Esophagus muscularis mucosa (tissue), 4 donors: ENCODE measurements around the gene THADA.

Source experiments
- EP300 ChIP-seq: sonication (generic); formaldehyde crosslinking; IDR thresholded peaks from one replicate; pipeline ENCODE4 v1.6.1; 2017; ENCODE audit warnings: antibody characterized with exemption
- POLR2A ChIP-seq: fragments of 450-650 bp; IDR thresholded peaks from one replicate; pipeline ENCODE4 v1.6.1; 2017; ENCODE audit warnings: antibody characterized with exemption, moderate library complexity, mild to moderate bottlenecking, low read depth
- POLR2AphosphoS5 ChIP-seq, 2 donors: sonication (generic); formaldehyde crosslinking; IDR thresholded peaks; one replicate each; pipeline ENCODE4 v1.6.1; 2017; ENCODE audit warnings: antibody characterized with exemption in 2 of 2
- TF ChIP-seq, protein P1 (sequence below), 3 experiments: fragments of 200-600 bp in 2 of 3; fragments of 450-650 bp in 1 of 3; sonication (generic) in 2 of 3; IDR thresholded peaks; one replicate each; pipeline ENCODE4 v1.5.1; 2017 to 2019; ENCODE audit warnings: antibody characterized with exemption in 3 of 3, mild to moderate bottlenecking in 2 of 3, moderate library complexity in 1 of 3

DNA sequence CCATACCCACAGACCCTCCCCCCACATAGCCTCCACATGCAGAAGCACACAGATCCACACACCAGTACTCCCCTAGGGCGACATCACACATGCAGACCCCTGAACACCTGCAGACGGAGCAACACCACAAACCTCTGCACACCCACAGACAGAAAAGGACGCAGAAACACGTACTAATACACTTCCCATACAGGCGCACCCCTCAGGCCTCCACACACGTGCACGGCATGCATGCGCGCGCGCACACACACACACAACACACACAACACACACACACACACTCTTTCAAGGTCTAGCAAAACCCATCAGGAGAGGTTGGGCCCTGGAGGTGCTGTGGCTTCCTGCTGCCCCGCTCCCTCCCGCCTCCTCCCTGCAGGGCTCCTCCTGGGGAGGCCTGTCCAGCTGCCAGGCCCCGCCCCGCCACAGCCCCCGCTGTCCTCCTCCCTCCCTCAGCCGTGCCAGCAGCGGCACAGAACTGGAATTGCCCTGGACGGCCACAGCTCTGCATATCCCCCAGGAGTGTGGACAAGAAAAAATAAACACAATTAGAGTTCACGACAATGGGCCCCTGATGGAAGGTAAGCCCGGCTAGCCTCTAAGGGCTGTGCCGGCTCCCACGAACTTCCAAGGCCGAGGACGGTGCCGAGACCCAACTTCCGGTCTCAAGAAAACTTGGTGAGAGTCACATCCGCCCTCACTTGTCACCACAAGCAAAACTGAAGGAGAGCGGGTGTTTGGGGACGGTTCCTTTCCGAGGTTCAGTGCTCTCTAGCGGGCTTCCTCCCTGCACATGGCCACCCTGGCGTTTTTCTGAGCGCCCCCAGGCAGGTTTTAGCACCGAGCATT lies 376.2 kb downstream of the THADA start:
- TF ChIP-seq, protein P1, sequence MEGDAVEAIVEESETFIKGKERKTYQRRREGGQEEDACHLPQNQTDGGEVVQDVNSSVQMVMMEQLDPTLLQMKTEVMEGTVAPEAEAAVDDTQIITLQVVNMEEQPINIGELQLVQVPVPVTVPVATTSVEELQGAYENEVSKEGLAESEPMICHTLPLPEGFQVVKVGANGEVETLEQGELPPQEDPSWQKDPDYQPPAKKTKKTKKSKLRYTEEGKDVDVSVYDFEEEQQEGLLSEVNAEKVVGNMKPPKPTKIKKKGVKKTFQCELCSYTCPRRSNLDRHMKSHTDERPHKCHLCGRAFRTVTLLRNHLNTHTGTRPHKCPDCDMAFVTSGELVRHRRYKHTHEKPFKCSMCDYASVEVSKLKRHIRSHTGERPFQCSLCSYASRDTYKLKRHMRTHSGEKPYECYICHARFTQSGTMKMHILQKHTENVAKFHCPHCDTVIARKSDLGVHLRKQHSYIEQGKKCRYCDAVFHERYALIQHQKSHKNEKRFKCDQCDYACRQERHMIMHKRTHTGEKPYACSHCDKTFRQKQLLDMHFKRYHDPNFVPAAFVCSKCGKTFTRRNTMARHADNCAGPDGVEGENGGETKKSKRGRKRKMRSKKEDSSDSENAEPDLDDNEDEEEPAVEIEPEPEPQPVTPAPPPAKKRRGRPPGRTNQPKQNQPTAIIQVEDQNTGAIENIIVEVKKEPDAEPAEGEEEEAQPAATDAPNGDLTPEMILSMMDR (IDR thresholded peaks at IDR 0.05), result no peak
- TF ChIP-seq POLR2AphosphoS5 (IDR thresholded peaks at IDR 0.05) (peak in 1 of 2 donors; percentile 57), POLR2A (no peak), EP300 (no peak)
